Testis (tissue), 2 donors: ENCODE results near the gene ARAP1.

Experiments used
- CTCF ChIP-seq, 3 experiments: fragments of 450-650 bp in 2 of 3; fragments of 200-600 bp in 1 of 3; sonication (generic) in 1 of 3; IDR thresholded peaks; one replicate each; pipeline ENCODE4 v1.5.1; 2016 to 2019; ENCODE audit warnings: antibody characterized with exemption in 3 of 3, mild to moderate bottlenecking in 2 of 3, moderate library complexity in 1 of 3
- POLR2A ChIP-seq: fragments of 450-650 bp; IDR thresholded peaks from one replicate; pipeline ENCODE4 v1.6.1; 2017; ENCODE audit warnings: antibody characterized with exemption, mild to moderate bottlenecking, moderate library complexity

DNA sequence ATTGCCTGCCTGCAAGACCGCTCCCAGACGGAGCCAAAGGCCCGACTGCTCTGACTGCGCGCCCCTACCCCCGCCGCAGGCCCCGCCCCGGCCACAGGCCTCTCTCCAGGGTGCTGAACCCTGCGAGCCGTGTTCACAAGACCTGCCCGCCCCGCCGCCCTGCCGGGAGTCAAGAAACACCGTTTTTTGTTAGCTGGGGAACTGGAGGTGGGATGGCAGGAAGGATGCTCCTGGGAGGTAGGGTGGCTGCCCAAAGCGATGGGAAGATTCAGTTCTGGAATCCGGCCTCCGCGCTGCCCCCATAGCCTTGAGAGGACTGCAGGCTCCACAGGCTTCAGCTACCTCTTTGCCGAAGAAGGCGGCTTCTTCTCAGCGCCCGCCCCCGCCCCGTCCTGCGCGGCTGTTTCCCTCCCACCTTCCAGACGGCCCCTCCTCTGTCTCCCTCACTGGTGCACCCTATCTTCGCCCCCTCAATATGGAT, 75.3 kb downstream of the ARAP1 start:
- TF ChIP-seq CTCF (IDR thresholded peaks at IDR 0.05) (no peak), POLR2A (no peak)
